Skeletal muscle cell (primary cell): ENCODE data around the gene PTPRCAP.
A peak's percentile ranks its signal among the peaks of the same experiment; 100 is the strongest.
"Not testable (repeated sequence)": the region's sequence is repeated elsewhere in the genome, so short reads cannot be mapped to it uniquely, and the experiment has no call there.

Experiments
- DNase-seq: peaks from one replicate; pipeline ENCODE4 v3.0.0-alpha.2; 2010; ENCODE audit warnings: low read depth
- H3K4me3 ChIP-seq: 2 replicates; pipeline ENCODE4 v1.5.1; 2011; ENCODE audit warnings: low read depth, mild to moderate bottlenecking, control low read depth, low read length, moderate library complexity

PTPRCAP gene

GRCh38 chr11:67429722-67430121 is 7.8 kb downstream of the PTPRCAP start:
- no peak overlapping the region for H3K4me3 ChIP-seq
- no peak for DNase-seq

DNA sequence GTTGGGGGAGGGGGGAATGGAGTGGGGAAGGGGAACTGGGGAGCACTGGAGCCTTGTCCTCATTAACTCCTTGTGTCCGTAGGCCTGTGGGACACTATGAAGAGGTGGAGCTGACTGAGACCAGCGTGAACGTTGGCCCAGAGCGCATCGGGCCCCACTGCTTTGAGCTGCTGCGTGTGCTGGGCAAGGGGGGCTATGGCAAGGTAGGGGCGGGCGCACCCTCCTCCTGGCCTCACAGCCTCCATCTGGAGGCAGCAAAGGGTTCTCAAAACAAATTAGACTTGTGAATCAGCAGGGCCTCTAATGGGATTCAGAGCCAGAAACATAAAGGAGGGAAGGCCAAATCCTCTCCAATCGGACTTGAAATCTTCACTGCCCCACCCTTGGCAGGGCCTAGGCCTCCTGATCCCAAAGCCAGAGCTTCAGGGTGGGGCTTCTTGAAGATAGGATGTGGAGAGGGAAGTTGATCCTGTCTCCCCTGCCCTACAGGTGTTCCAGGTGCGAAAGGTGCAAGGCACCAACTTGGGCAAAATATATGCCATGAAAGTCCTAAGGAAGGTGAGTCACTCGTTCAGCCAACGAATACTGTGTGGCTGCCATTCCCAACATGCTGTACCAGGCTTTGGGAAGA is 8.3 kb downstream of the PTPRCAP start:
- DNase-seq, result no peak
- H3K4me3 ChIP-seq, result peak overlapping the region; percentile 99

GRCh38 chr11:67428052-67429001 is 9.2 kb downstream of the PTPRCAP start, which contains the start of gene RPS6KB2:
RPS6KB2 (plus strand) TSS chr11:67428494; CDS start chr11:67428546, 52 bp downstream.
- peak within 1 kb of the TSS; percentile 99 for H3K4me3 ChIP-seq
- peak; percentile 92 for DNase-seq

DNA sequence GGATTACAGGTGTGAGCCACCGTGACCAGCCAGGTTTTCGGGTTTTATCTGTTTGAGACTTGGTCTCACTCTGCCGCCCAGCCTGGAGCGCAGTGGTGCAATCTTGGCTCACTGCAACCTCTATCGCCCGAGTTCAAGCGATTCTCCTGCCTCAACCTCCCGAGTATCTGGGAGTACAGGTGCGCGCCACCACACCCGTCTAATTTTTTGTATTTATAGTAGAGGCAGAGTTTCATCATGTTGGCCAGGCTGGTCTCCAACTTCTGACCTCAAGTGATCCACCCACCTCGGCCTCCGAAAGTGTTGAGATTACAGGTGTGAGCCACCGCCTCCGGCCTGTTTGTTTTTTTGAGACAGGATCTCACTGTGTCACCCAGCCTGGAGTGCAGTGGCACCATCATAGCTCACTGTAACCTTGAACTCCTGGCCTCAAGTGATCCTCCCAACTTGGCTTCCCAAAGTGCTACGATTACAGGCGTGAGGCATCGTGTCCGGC is 10.1 kb downstream of the PTPRCAP start:
- DNase-seq, result not testable (repeated sequence)

GRCh38 chr11:67423891-67424613 is 13.4 kb downstream of the PTPRCAP start:
- DNase-seq, result no peak
- no peak overlapping the region for H3K4me3 ChIP-seq

More for the DNA sequence above, 10.1 kb downstream of the PTPRCAP start:
- peak overlapping the region; percentile 99 for H3K4me3 ChIP-seq

DNA sequence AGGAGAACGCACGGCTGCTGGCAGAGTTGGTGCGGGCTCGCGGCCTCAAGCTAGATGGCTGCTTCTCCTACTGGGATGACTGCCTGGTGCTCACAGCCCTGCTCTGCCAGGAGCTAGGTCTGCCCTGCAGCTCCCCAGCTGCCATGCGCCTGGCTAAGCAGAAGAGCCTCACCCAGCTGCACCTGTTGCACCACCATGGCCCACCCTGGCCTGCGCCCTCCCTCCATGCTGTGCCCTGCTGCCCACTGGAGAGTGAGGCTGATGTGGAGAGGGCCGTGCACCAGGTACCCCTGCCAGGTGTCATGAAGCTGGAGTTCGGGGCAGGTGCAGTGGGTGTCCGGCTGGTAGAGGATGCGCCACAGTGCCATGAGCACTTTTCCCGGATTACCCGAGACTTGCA is 14.0 kb downstream of the PTPRCAP start:
- no peak for DNase-seq
- H3K4me3 ChIP-seq, result no peak overlapping the region

- no peak overlapping the region for H3K4me3 ChIP-seq
- DNase-seq, result no peak
Observed at GRCh38 chr11:67422891-67423290, 14.6 kb downstream of the PTPRCAP start.

DNA sequence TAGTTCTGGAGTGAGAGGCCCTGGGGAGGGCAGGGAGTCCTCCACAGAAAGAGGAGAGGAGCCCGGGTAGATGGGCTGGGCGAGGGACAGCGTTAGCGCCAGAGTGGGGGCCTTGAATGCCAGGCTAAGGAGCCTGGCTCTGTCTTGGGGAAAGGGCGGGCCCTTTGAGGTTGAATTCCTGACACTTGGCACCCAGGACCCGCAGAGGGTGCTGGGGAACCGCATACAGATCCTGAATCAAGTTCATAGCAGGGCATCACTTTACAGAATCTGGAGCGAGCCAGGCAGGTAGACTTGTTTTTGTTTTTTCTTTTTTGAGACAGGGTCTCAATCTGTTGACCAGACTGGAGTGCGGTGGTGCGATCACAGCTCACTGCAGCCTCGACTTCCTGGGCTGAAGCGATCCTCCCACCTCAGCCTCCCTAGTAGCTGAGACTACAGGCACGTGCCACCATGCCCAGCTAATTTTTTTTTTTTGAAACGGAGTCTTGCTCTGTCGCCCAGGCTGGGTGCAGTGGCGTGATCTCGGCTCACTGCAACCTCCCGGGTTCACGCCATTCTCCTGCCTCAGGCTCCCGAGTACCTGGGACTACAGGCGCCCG is 16.0 kb downstream of the PTPRCAP start:
- H3K4me3 ChIP-seq, result peak overlapping the region; percentile 42
- DNase-seq, result no peak

DNA sequence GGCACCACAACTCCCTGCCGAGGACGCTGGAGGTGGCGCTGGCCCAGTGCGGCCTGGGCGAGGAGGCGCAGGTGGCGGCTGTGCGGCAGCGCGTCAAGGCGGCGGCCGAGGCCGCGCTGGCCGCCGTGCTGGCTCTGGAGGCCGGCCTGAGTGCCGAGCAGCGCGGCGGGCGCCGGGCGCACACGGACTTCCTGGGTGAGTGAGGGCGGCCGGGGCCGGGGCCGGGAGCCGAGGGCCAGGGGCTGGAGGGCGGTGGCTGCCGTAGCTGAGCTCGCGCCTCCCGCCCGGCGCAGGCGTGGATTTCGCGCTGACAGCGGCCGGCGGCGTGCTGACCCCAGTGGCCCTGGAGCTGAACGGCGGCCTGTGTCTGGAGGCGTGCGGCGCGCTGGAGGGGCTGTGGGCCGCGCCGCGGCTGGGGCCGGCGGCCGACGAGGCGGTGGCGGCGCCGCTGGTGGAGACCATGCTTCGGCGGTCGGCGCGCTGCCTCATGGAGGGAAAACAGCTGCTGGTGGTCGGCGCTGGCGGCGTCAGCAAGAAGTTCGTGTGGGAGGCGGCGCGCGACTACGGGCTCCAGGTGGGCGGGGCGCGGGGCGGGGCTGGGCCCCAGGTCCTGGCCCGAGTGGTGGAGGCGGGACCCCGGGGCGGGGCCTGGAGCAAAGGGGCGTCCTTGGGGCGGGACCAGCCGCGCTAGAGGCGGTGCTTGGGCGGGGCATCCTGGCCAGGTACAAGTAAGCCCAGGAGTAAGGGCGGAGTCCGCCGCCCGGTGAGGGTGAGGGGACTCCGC is 16.6 kb downstream of the PTPRCAP start:
- H3K4me3 ChIP-seq, result peak overlapping the region; percentile 42
- peak; percentile 56 for DNase-seq

DNA sequence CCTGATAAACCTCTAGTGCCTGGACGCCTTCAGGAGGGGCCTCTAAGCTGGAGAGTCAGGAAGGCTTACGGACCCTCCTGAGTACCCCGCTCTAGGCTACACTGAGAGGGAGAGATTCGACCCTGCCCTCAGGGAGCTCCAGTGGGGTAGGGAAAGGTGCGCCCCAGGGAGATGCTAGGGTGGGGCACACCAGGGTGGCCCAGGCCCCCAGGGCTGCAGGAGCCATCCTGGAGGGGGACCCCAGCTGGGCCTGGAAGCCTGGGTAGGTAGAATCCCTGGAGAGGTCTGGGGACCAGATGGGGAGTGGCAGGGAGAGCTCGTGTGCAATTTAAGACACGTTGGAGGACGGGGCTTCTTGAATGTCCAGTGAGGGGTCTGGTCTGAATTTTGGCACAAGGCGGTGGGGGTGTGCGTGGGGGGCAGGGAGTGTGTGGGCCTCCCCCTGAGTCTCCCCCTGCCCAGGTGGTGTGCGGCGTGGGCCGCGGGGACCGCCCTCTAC is 17.3 kb downstream of the PTPRCAP start:
- no peak for DNase-seq
- H3K4me3 ChIP-seq, result peak overlapping the region; percentile 42

GRCh38 chr11:67419325-67420049 is 18.0 kb downstream of the PTPRCAP start:
- H3K4me3 ChIP-seq, result no peak overlapping the region
- no peak for DNase-seq

- H3K4me3 ChIP-seq, result no peak overlapping the region
- DNase-seq, result no peak
Observed at GRCh38 chr11:67418476-67419281, 18.8 kb downstream of the PTPRCAP start.

DNA sequence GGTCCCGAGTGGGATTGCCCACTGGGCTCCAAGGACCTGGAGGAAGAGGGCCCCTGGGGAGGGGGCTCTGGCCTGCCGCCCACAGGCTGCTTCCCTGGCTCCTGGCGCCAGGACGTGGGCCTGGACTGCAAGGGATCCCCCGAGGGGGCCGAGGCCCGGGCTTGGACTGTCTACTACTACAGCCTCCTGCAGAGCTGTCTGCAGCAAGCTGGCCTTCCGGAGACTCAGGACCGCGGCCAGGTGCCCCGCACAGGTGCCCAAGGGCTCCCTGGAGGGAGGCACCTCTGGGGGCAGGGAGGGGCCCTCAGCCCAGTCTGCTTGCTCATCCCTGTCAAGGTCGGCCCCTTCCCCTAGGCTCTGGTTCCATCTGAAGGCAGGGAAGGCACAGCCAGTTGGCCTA is 20.1 kb downstream of the PTPRCAP start:
- no peak overlapping the region for H3K4me3 ChIP-seq
- no peak for DNase-seq

- no peak overlapping the region for H3K4me3 ChIP-seq
- DNase-seq, result no peak
Observed at GRCh38 chr11:67416416-67417335, 20.8 kb downstream of the PTPRCAP start.

- peak within 1 kb of the TSS; percentile 34 for H3K4me3 ChIP-seq
- no peak for DNase-seq
Observed at GRCh38 chr11:67415501-67416304, 21.8 kb downstream of the PTPRCAP start, which contains the start of gene CARNS1. CARNS1 (plus strand) TSS chr11:67415678; CDS start chr11:67416200, 522 bp downstream.
